Smooth muscle cell (in vitro differentiated cells): ENCODE results near the gene TRPM5. TPM values are rescaled to one million over a fixed set of nuclear protein-coding genes. Genes with fewer than 3 reads are reported as not detected.

Source experiments
- DNase-seq: peaks from one replicate; lab custom pipeline; 2025; ENCODE audit not compliant: unreplicated experiment; lab: John Stamatoyannopoulos, UW
- H2AFZ ChIP-seq: fragments of 200-600 bp; sonication (generic); 2 replicates; pipeline ENCODE4 v1.6.0; 2016; ENCODE audit warnings: antibody characterized with exemption, low read depth, mild to moderate bottlenecking
- H3F3A ChIP-seq: fragments of 200-600 bp; sonication (generic); 2 replicates; pipeline ENCODE4 v1.6.0; 2017; ENCODE audit warnings: antibody characterized with exemption, low read depth
- H3K27ac ChIP-seq: fragments of 200-600 bp; sonication (generic); 2 replicates; pipeline ENCODE4 v1.5.1; 2016; ENCODE audit warnings: low read depth, mild to moderate bottlenecking
- H3K27me3 ChIP-seq: fragments of 200-600 bp; sonication (generic); 2 replicates; pipeline ENCODE4 v1.6.1; 2016; ENCODE audit warnings: low read depth, mild to moderate bottlenecking
- H3K36me3 ChIP-seq: fragments of 200-600 bp; sonication (generic); 2 replicates; pipeline ENCODE4 v1.5.1; 2016; ENCODE audit warnings: low read depth
- H3K4me1 ChIP-seq: fragments of 200-600 bp; sonication (generic); 2 replicates; pipeline ENCODE4 v1.5.1; 2016; ENCODE audit warnings: low read depth
- H3K4me2 ChIP-seq: fragments of 200-600 bp; sonication (generic); 2 replicates; pipeline ENCODE4 v1.6.0; 2016; ENCODE audit warnings: mild to moderate bottlenecking
- H3K4me3 ChIP-seq: fragments of 200-600 bp; sonication (generic); 2 replicates; pipeline ENCODE4 v1.5.1; 2016; ENCODE audit warnings: mild to moderate bottlenecking
- H3K79me2 ChIP-seq: fragments of 200-600 bp; sonication (generic); 2 replicates; pipeline ENCODE4 v1.6.0; 2016; ENCODE audit warnings: low read depth, mild to moderate bottlenecking
- H3K9ac ChIP-seq: fragments of 200-600 bp; sonication (generic); 2 replicates; pipeline ENCODE4 v1.6.0; 2016; ENCODE audit warnings: low read depth
- H3K9me3 ChIP-seq: fragments of 200-600 bp; sonication (generic); replicated peaks from 2 replicates; pipeline ENCODE4 v1.5.1; 2016; ENCODE audit warnings: low read depth
- H4K20me1 ChIP-seq: fragments of 200-600 bp; sonication (generic); 2 replicates; pipeline ENCODE4 v1.6.0; 2016; ENCODE audit warnings: low read depth
- WGBS: methylation state at CpG from one replicate; pipeline ENCODE4 v1.1.7; 2016; ENCODE audit warnings: low lambda C conversion rate; 5-methylcytosine and 5-hydroxymethylcytosine counted together
- polyA plus RNA-seq: library from polyadenylated mRNA; unstranded; fragments of >200 nt; fragmentation: Nextera tagmentation; extraction: Ambion mirVana; gene quantifications from 2 replicates; pipeline ENCODE4 v1.2.1, GENCODE V29; 2016
- total RNA-seq: library from RNA; depleted of rRNA; stranded (reverse); fragments of >200 nt; gene quantifications from 2 replicates; pipeline ENCODE4 v1.2.3, GENCODE V29; 2014
- TF ChIP-seq, protein P1 (sequence below): fragments of 200-600 bp; sonication (generic); IDR thresholded peaks from 2 replicates; pipeline ENCODE4 v1.5.1; 2017; ENCODE audit warnings: borderline replicate concordance, mild to moderate bottlenecking, antibody characterized with exemption; ENCODE audit not compliant: insufficient read depth, poor library complexity, severe bottlenecking

Gene TRPM5
- total and polyA plus RNA-seq, 2 experiments from 2014 or later = not detected

DNA sequence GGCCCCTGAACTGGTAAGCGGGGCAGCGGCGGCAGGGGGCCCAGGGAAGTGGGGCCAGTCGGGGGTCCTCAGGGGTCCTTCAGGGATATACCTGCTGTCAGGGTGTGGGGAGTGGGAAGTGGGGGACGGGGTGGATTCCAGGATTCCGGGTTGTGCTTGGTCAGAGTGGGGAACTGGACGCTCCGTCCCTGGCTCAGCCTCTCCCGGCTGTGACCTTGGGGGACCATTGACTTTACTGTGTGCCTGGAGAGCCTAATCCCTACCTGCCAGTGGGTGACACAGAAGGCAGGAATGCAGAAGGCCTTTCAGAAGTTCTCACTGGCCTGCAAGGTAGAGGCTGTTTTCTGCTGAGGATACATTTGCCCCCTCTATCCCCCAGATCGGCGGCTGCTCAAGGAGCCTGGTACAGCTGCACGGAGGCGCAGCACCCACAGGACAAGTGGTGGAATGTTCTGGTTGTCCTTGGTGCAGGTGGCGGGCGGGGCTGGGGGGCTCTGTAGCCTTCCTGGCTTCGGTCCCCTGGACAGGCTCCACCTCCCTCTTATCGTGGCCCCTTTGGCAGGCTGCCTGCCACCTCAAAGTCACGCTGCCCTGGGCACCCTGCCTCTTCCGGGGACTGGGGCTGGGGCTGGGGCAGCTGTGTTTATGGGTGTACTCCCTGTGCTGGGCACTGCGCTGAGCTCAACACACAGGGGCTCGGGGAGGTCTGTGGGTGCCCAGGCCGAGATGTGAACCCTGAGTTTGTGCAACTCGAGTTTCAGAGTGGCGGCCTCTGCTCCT, 18.9 kb upstream of the TRPM5 start:
- no peak for DNase-seq
- Histone ChIP-seq H3K4me1 (no peaks in the 10 kb centered on the region), H4K20me1 (no peaks in the 10 kb centered on the region), H3K36me3 (no peaks in the 10 kb centered on the region), H2AFZ (no peak overlapping the region), H3K9me3 (no peaks in the 10 kb centered on the region), H3K27me3 (peaks cover 2% of the 10 kb centered on the region), H3F3A (no peaks in the 10 kb centered on the region), H3K79me2 (no peaks in the 10 kb centered on the region), H3K27ac (no peak overlapping the region), H3K4me3 (no peak overlapping the region), H3K4me2 (no peak overlapping the region), H3K9ac (no peak overlapping the region)
- TF ChIP-seq, protein P1, sequence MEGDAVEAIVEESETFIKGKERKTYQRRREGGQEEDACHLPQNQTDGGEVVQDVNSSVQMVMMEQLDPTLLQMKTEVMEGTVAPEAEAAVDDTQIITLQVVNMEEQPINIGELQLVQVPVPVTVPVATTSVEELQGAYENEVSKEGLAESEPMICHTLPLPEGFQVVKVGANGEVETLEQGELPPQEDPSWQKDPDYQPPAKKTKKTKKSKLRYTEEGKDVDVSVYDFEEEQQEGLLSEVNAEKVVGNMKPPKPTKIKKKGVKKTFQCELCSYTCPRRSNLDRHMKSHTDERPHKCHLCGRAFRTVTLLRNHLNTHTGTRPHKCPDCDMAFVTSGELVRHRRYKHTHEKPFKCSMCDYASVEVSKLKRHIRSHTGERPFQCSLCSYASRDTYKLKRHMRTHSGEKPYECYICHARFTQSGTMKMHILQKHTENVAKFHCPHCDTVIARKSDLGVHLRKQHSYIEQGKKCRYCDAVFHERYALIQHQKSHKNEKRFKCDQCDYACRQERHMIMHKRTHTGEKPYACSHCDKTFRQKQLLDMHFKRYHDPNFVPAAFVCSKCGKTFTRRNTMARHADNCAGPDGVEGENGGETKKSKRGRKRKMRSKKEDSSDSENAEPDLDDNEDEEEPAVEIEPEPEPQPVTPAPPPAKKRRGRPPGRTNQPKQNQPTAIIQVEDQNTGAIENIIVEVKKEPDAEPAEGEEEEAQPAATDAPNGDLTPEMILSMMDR = no peak
- WGBS = 92% methylated on average over 21 of the region's 24 CpGs

DNA sequence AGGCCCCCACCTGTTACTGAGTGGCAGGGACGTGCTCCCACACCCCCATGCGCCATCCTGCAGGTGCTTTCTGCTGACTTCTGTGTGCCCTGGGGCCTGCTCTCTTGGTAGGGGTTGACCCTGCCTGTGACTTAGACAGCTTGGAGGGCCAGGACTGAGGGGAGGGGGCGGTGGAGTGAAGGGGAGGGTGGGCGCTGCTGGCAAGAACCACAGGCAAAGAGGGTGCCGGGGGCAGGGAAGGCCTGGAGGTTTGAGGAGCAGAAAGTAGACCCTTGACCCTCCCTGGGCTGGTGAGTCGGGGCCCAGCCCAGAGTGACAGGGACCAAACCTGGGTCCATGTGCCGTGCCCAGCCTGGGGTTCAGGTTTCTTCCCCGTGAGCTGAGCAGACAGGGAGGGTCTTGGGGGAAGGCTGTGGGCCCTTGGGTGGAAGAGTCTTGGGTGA, 18.2 kb upstream of the TRPM5 start:
- no peak overlapping the region for H3K4me3 ChIP-seq
- TF ChIP-seq, protein P1 = no peak
- 85% methylated on average over 6 of the region's 8 CpGs for WGBS
- H3K9me3 ChIP-seq = no peaks in the 10 kb centered on the region
- no peaks in the 10 kb centered on the region for H4K20me1 ChIP-seq
- DNase-seq = no peak
- no peak overlapping the region for H3K4me2 ChIP-seq
- no peaks in the 10 kb centered on the region for H3K79me2 ChIP-seq
- H3K9ac ChIP-seq = no peak overlapping the region
- H3K36me3 ChIP-seq = no peaks in the 10 kb centered on the region
- H3F3A ChIP-seq = no peaks in the 10 kb centered on the region
- no peak overlapping the region for H2AFZ ChIP-seq
- H3K4me1 ChIP-seq = no peaks in the 10 kb centered on the region
- H3K27ac ChIP-seq = no peak overlapping the region
- H3K27me3 ChIP-seq = peaks cover 8% of the 10 kb centered on the region

DNA sequence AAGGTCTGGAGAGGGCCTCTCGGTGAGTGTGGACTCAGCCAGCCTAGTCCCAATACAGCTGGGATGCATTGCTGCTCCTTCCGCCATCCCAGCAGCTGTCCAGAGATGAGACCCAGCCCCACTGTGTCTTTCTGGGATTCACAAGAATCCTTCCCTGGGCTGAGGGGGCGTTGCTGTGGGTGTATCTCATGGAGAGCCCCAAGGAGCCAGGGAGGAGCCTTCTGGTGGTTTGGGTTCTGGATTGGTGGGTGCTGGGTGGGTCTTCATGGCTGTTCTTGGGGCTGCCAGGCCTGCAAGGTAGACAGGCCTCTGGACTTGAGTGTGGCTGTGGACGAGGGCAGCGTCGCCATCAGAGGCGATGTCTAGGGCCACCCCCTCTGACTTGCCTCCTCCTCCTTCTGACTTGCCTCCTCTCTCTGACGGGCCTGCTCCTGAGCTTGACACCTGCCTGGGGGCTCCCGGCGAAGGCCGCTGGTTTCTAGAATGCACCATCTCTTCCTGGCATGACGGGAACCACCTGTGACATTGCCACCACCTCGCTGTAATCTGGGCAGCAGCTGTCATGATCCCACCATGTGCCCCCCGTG, 17.7 kb upstream of the TRPM5 start:
- Histone ChIP-seq H3K27me3 (peaks cover 8% of the 10 kb centered on the region), H3K4me1 (no peaks in the 10 kb centered on the region), H3K4me3 (no peak overlapping the region), H3K27ac (no peak overlapping the region), H3K9me3 (no peaks in the 10 kb centered on the region), H3K4me2 (no peak overlapping the region), H3K9ac (no peak overlapping the region), H4K20me1 (no peaks in the 10 kb centered on the region), H2AFZ (no peak overlapping the region), H3K36me3 (no peaks in the 10 kb centered on the region), H3F3A (no peaks in the 10 kb centered on the region), H3K79me2 (no peaks in the 10 kb centered on the region)
- no peak for DNase-seq
- 89% methylated on average over 14 of the region's 14 CpGs for WGBS
- TF ChIP-seq, protein P1 = no peak
